Fibroblast of peridontal ligament (primary cell): ENCODE results near the gene NDE1.
"Not testable (repeated sequence)": the region's sequence is repeated elsewhere in the genome, so short reads cannot be mapped to it uniquely, and the experiment has no call there.

Experiments used
- DNase-seq: peaks from one replicate; pipeline ENCODE4 v3.0.0-alpha.2; 2010; ENCODE audit errors: extremely low read depth

NDE1 gene

DNA sequence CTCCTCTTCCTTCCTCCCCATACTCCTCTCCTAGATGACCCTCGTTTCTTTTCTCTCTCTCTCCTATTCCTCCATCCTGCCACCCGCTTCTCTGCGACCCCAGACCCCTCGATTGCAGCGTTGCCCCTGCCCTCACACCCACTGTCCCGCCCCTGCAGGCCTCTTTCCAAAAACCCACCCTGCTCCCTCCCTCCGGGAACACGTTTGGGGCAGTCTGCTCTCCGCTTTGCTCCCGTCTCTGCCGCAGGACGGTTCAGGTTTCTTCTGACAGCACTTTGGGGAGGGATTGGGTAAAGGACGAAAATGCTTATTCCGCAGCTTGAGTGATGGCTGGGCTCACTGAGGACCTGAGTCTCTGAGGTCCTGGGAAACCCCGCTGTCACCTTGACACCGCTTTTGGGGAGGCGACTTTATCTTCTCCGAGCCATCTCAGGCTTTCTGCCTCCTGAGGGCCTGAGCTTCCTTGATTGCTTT is 690 bp downstream of the NDE1 start:
- peak; percentile 33 for DNase-seq

DNA sequence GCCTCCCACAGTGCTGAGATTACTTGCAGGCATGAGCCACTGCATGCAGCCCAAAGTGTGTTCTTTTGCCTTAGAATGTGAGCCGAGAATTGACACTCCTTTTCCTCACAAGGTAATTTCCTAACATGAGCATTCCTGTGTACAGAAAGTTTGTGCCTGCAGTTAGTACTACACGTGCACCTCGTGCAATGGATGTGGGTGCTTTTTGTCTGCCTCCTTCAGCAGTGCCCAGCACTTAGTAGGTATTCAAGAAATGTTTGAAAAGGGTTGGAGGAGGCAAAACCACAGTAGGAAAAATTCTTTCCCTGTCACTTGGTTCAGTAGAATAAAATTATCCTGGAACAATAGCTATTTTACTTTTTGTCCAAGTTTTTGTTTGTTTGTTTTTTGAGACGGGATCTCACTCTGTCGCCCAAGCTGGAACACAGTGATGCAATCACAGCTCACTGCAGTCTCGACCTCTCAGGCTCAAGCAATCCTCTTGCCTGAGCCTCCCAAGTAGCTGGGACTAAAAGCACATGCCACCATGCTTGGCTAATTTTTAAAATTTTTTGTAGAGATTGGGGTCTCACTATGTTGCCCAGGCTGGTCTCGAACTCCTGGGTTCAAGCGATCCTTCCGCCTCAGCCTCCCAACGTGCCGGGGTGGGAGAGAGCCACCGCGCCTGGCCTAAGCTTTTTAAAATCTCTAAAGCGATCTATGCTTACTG is 2.4 kb downstream of the NDE1 start:
- no peak for DNase-seq

DNA sequence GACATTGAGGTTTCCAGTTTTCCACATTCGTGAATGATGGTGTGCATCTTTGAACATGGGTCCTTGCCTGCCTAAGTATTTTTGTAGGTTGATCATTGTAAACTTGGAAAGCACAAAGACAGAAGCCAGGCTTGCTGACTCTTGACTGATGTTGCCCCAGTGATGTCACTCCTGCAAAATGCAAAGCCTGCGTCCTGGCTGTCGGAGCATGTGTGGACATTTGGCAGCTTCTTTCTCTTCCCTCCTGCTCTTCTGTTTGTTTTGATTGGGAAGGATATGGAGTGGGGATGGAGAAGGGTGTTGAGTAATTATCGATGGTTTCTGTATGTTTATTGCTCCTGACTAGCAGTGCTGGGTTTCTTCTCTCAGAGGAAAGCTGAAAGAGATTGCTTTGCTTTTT is 3.2 kb downstream of the NDE1 start:
- DNase-seq = peak; percentile 96

GRCh38 chr16:15654591-15654990 is 4.5 kb downstream of the NDE1 start:
- no peak for DNase-seq

GRCh38 chr16:15655561-15655960 is 5.5 kb downstream of the NDE1 start:
- DNase-seq = not testable (repeated sequence)

GRCh38 chr16:15658149-15658548 is 8.1 kb downstream of the NDE1 start:
- DNase-seq = no peak

GRCh38 chr16:15658556-15658955 is 8.5 kb downstream of the NDE1 start:
- DNase-seq = no peak

GRCh38 chr16:15660203-15660601 is 10.2 kb downstream of the NDE1 start:
- DNase-seq = no peak

DNA sequence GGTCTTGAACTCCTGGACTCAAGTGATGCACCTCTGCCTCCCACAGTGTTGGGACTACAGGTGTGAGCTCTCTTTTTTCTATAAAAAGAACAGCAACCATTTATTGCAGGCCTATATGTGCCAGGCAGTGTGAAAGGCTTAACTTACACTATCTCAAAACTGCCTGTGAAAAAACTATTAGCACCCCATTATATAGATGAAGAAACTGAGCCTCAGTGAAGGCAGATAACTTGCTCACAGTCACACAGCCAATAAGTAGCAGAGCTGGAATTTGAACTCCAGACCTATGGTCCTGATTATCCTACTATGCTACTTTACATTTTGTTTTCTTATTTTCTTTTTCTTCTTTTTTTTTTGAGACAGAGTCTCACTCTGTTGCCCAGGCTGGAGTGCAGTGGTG is 15.1 kb downstream of the NDE1 start:
- DNase-seq = no peak

GRCh38 chr16:15667091-15667742 is 17.2 kb downstream of the NDE1 start:
- no peak for DNase-seq

- DNase-seq = no peak
These were observed 21.6 kb downstream of the NDE1 start for GRCh38 chr16:15671530-15672117.

GRCh38 chr16:15672127-15672513 is 22.1 kb downstream of the NDE1 start:
- DNase-seq = not testable (repeated sequence)

GRCh38 chr16:15672514-15673167 is 22.6 kb downstream of the NDE1 start:
- peak; percentile 97 for DNase-seq

DNA sequence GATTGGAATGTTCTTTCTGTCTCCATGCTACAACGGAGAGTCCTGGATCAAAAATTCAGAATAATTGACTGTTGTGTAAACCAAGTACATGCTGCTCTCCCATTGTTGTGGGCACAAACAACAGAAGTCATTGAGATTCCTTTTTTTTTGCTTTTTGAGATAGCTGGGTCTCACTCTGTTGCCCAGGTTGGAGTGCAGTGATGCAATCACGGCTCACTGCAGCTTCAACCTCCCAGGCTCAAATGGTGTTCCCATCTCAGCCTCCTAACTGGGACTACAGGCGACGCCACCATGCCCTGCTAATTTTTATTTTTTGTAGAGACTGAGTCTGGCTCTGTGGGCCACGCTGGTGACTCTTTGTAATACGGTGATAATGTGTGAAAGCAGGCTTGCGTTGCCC is 24.5 kb downstream of the NDE1 start:
- DNase-seq = no peak

GRCh38 chr16:15676506-15676905 is 26.5 kb downstream of the NDE1 start:
- DNase-seq = no peak

DNA sequence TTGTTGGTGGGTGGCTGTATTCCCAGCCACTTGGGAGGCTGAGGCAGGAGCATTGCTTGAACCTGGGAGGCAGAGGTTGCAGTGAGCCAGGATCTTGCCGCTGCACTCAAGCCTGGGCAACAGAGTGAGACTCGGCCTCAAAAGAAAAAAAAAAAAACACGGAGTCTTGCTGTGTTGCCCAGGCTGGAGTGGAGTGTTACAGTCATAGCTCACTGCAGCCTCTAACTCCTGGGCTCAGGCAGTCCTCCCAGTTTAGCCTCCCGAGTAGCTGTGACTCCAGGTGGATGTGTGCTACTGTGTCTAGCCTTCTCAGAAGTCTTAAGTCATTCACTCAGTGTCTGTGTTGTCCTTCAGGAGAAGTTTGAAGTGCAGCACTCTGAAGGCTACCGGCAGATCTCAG is 27.4 kb downstream of the NDE1 start:
- no peak for DNase-seq

- peak; percentile 82 for DNase-seq
These were observed 32.1 kb downstream of the NDE1 start for GRCh38 chr16:15682105-15682570.

DNA sequence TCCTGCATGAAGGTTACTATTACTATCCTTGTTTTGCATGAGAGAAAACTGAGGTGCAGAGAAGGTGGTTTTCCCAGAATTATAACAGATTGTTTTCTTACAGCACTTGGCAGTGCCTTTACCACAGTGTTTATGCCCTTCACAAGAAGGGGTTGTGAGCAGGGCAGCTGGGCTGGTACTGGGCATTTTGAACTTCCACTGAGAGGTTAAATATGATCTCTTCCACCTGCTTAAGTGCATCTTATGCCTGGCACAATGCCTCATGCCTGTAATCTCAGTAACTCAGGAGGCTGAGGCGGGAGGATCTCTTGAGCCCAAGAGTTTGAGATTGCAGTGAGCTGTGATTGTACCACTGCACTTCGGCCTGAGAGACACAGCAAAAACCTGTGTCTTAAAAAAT is 36.2 kb downstream of the NDE1 start:
- DNase-seq = no peak

DNA sequence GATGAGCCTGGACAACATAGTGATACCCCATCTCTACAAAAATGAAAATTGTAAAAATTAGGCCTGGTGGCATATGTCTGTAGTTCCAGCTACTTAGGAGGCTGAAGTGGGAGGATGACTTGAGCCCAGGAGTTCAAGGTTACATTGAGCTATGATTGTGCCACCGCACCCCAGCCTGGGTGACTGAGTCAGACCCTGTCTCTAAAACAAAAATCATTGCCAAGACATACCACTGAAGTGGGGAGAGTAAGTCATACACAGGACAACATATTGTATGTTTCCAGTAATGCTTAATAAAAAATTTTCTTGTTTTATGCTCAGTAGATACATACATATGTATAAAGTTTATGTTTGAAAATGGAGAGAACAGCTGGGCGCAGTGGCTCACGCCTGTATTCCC is 39.2 kb downstream of the NDE1 start:
- peak; percentile 12 for DNase-seq

DNA sequence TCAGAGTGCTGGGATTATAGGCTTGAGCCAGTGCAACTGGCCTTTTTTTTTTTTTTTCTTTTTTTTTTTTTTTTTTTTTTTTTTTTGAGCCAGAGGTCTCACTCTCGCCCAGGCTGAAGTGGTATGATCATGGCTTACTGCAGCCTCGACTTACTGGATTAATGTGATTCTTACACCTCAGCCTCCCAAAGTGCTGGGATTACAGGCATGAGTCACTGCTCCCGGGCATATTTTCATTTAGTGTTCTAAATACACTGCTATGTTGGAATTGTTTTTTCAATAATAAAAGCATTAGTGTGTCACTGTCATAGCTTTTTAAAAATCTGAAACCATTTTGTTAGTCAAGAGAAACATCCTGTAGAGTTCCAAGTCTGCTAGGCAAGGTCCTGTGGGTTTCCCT is 40.3 kb downstream of the NDE1 start:
- peak; percentile 20 for DNase-seq

GRCh38 chr16:15691046-15691445 is 41.0 kb downstream of the NDE1 start:
- no peak for DNase-seq

DNA sequence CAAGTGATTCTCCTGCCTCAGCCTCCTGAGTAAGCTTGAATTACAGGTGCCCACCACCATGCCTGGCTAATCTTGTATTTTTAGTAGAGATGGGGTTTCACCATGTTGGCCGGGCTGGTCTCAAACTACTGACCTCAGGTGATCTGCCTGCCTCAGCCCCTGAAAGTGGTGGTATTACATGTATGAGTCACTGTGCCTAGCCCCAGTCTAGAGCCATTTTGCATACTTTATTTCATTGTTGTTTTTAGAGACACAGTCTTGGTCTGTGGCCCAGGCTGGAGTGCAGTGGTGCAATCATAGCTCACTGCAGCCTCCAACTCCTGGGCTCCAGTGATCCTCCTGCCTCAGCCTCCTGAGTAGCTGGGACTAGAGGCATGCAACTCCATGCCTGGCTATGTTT is 42.5 kb downstream of the NDE1 start:
- not testable (repeated sequence) for DNase-seq

GRCh38 chr16:15694499-15694898 is 44.5 kb downstream of the NDE1 start:
- no peak for DNase-seq
